GM12865 (cell line): Measurements from ENCODE around the gene LYPD6B.

Experiments used
- DNase-seq: peaks from one replicate; pipeline ENCODE4 v3.0.0; 2010; ENCODE audit warnings: low read depth
- H3K4me3 ChIP-seq: 2 replicates; pipeline ENCODE4 v1.5.1; 2011; ENCODE audit warnings: mild to moderate bottlenecking, low read depth, low read length, control low read depth
- TF ChIP-seq, protein P1 (sequence below): IDR thresholded peaks from 2 replicates; pipeline ENCODE4 v1.5.1; 2011; ENCODE audit warnings: low read length, control low read depth, low read depth, inconsistent platforms; ENCODE audit not compliant: insufficient read depth; ENCODE audit errors: missing control alignments

LYPD6B gene

DNA sequence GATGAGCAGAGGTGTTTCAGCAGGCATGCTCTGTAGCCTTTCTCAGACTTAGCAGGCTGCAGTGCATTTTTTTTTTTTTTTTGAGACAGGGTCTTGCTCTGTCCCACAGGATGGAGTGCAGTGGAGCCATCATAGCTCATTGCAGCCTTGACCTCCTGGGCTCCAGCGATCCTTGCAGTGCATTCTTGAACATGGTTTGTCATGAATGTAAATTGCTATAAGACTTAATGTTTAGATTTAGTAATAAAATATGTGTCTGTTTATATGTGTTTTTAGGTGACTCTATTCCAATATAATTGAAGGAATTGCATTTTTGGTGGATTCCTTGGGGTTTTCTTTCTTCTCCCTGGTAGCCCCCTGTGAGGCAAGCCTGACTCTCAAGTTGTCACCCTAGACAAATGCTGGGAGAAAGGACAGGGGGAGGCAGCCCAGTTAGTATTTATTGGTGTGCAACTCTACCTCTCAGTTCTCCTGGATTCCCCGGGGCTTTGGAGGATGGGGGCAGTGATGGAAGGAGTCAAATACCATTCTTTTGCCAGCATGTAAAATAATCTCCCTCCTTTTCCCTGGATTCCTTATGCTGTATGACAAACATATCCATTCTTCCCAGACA is 22.7 kb downstream of the LYPD6B start:
- TF ChIP-seq, protein P1, sequence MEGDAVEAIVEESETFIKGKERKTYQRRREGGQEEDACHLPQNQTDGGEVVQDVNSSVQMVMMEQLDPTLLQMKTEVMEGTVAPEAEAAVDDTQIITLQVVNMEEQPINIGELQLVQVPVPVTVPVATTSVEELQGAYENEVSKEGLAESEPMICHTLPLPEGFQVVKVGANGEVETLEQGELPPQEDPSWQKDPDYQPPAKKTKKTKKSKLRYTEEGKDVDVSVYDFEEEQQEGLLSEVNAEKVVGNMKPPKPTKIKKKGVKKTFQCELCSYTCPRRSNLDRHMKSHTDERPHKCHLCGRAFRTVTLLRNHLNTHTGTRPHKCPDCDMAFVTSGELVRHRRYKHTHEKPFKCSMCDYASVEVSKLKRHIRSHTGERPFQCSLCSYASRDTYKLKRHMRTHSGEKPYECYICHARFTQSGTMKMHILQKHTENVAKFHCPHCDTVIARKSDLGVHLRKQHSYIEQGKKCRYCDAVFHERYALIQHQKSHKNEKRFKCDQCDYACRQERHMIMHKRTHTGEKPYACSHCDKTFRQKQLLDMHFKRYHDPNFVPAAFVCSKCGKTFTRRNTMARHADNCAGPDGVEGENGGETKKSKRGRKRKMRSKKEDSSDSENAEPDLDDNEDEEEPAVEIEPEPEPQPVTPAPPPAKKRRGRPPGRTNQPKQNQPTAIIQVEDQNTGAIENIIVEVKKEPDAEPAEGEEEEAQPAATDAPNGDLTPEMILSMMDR = no peak
- DNase-seq = no peak
- no peak overlapping the region for H3K4me3 ChIP-seq

DNA sequence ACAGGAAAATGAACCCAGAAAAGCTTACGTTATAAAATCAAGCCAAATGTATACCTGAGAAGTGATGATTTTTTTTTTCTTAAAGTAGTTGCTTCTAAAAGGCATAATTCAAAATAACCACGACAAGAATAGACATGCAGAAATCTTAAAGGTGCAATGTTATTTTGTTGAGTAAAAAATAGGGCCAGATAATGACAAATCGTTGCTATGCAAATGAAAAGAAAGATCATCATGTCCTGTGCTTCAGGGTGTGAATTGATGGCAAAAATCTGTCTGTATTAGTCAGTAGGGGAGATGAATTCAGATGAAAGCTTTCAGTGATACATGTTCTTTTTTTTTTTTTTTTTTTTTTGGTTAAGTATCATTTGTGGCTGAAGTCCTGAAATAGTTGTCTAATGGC is 24.0 kb downstream of the LYPD6B start:
- no peak for DNase-seq
- TF ChIP-seq, protein P1 = no peak
- no peak overlapping the region for H3K4me3 ChIP-seq

- TF ChIP-seq, protein P1 = no peak
- DNase-seq = no peak
- H3K4me3 ChIP-seq = no peak overlapping the region
Observed at GRCh38 chr2:149063177-149063576, 24.7 kb downstream of the LYPD6B start.

- TF ChIP-seq, protein P1 = no peak
- DNase-seq = no peak
- H3K4me3 ChIP-seq = no peak overlapping the region
Observed at GRCh38 chr2:149064365-149064841, 25.9 kb downstream of the LYPD6B start.

DNA sequence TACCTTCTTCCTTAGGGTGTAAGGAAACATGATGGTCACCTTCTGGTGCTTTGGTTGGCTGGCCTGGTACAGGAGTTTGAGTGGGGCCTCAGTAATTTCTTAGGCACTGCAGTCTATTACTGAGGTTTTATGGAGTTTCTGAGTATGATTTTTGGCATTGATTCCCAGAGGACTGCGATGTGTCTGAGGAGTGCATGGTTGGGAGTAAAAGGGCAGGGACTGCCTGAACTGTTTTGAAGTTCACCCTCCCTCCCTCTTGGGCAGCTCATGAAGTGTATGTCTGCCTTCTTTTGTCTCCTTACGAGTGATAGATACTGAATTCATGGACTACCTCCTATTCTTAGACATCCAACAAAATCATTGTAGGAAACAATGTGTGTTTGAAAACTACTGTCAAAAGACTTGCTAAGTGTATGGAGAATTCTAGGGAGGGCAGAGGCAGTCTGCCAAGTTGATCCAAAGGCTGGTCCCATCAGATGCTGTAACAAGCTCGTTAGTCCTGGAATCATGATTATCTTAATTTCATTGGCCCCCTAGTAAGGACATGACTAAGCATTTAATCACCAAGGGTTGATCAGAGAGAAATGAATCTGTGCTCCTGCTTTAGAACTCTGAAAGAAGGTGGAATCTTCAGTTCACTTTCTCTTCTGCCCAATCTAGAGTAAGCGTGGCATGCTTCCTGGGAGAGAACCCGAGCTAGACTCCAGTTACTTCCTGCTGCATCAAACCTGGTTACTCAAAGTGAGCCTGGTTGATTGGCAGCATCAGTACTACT is 26.5 kb downstream of the LYPD6B start:
- TF ChIP-seq, protein P1 = no peak
- peak; percentile 63 for DNase-seq
- H3K4me3 ChIP-seq = no peak overlapping the region

DNA sequence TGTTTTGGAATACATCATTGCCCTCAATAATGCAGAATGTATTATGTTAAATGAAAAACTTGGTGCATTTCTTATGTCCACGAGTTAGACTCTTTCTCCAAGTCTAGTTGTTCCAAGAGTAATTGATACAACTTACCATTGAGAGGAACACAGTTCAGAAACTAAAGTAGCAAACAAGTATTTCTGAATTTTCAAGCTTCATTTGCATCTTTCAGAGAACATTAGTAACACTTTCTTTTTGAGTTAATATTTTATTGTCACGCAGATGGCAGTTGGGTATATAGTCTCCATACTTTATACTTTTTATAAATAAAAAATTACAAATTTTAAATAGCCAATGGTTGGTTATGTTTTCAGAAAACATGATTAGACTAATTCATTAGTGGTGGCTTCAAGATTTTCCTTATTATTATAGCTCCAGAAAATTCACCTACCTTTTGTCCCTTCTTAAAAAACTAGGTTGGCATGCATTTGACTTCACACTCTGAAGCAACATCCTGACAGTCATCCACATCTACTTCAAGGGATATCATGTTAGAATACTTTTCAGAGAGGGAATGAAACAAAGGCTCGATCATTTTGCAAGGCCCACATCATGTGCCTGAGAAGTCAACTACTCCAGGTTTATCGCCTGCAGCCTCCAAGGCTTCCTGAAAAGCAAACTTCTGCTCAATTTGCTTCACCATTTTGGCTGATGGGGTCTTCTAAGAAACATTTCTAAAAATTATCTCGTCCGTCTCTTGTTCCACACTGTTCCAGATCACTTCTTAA is 29.9 kb downstream of the LYPD6B start:
- H3K4me3 ChIP-seq = no peak overlapping the region
- DNase-seq = no peak
- TF ChIP-seq, protein P1 = no peak
